Panc1 (cell line): ENCODE data around the gene SULF2. TPM values are rescaled to one million over a fixed set of nuclear protein-coding genes. Genes with fewer than 3 reads are reported as not detected.

Experiments used
- ATAC-seq: fragments of 200-7000 bp; cut with Tn5 transposase; 2 replicates; pipeline ENCODE4 v1.9.1; 2020; ENCODE audit warnings: mild to moderate bottlenecking, moderate library complexity
- BruUV-seq: library from RNA; stranded (reverse); fragments of 400-500 nt; replicated peaks from 2 replicates; lab custom pipeline; 2021; lab: Mats Ljungman, UMichigan
- CTCF ChIA-PET: fragments of 300-600 bp; sonication (Branson Sonifier 250); formaldehyde crosslinking; loops from one replicate; lab custom pipeline; 2022; ENCODE audit warnings: antibody characterized with exemption; lab: Charles Lee
- POLR2A ChIA-PET: fragments of 300-600 bp; sonication (Branson Sonifier 250); formaldehyde crosslinking; loops from one replicate; lab custom pipeline; 2022; ENCODE audit warnings: antibody characterized with exemption; lab: Charles Lee
- DNase-seq: peaks from one replicate; pipeline ENCODE4 v3.0.0-alpha.2; 2010; ENCODE audit warnings: low read depth, low spot score
- H3K27ac ChIP-seq: 2 replicates; pipeline ENCODE4 v1.5.1; 2011; ENCODE audit warnings: mild to moderate bottlenecking, low read length, inconsistent platforms
- H3K27me3 ChIP-seq: fragments of 200-500 bp; sonication (Bioruptor generic); 2 replicates; pipeline ENCODE4 v1.6.0; 2014; ENCODE audit warnings: low read length, inconsistent platforms; ENCODE audit not compliant: control insufficient read depth, insufficient read depth
- H3K36me3 ChIP-seq: fragments of 200-500 bp; sonication (Bioruptor generic); 2 replicates; pipeline ENCODE4 v1.5.1; 2014; ENCODE audit warnings: inconsistent platforms, mild to moderate bottlenecking, low read length, moderate library complexity; ENCODE audit not compliant: control insufficient read depth, insufficient read depth
- H3K4me1 ChIP-seq: 2 replicates; pipeline ENCODE4 v1.5.1; 2011; ENCODE audit warnings: inconsistent platforms, mild to moderate bottlenecking, low read length, moderate library complexity; ENCODE audit not compliant: control insufficient read depth, insufficient read depth
- H3K4me3 ChIP-seq, 2 experiments: 2 replicates each; pipeline ENCODE4 v1.5.1; 2011 to 2012; ENCODE audit warnings: low read depth in 2 of 2, low read length in 2 of 2, mild to moderate bottlenecking in 2 of 2, inconsistent platforms in 1 of 2, moderate library complexity in 1 of 2
- H3K9me3 ChIP-seq: fragments of 200-500 bp; sonication (Bioruptor generic); 2 replicates; pipeline ENCODE4 v1.5.1; 2014; ENCODE audit warnings: low read depth, mild to moderate bottlenecking, inconsistent platforms, low read length, moderate library complexity; ENCODE audit not compliant: control insufficient read depth, insufficient read depth
- POLR2AphosphoS5 ChIP-seq: IDR thresholded peaks from 2 replicates; pipeline ENCODE4 v1.6.1; 2012; ENCODE audit warnings: mild to moderate bottlenecking, low read depth, low read length, moderate library complexity
- SIN3A ChIP-seq: IDR thresholded peaks from 2 replicates; pipeline ENCODE4 v1.6.1; 2012; ENCODE audit warnings: low read depth, mild to moderate bottlenecking, low read length, moderate library complexity, borderline replicate concordance; ENCODE audit not compliant: insufficient read depth
- TCF7L2 ChIP-seq: IDR thresholded peaks from 2 replicates; pipeline ENCODE4 v1.6.1; 2011; ENCODE audit warnings: mild to moderate bottlenecking, low read depth, low read length, inconsistent platforms
- in situ Hi-C: cut with HindIII; loops from 2 replicates; pipeline ENCODE4 v1.10.0; 2016; ENCODE audit warnings: low sequenced_read_pairs, low pct_unique_long_range_greater_than_20kb
- intact Hi-C: fragments of 100-400 bp; cut with micrococcal nuclease; formaldehyde crosslinking; loops from one replicate; pipeline ENCODE4 v1.10.0; 2022; ENCODE audit not compliant: unreplicated experiment
- total RNA-seq: library from RNA; stranded (reverse); gene quantifications from one replicate; pipeline ENCODE4 v1.2.1, GENCODE V29; 2021; ENCODE audit not compliant: unreplicated experiment
- TF ChIP-seq, protein P1 (sequence below), 2 experiments: IDR thresholded peaks; 2 replicates each; pipeline ENCODE4 v1.6.1; 2011 to 2012; ENCODE audit warnings: low read depth in 2 of 2, control low read depth in 1 of 2, low read length in 1 of 2, mild to moderate bottlenecking in 1 of 2, moderate library complexity in 1 of 2; ENCODE audit not compliant: insufficient read depth in 1 of 2
- TF ChIP-seq, protein P2 (sequence below): fragments of 450-650 bp; IDR thresholded peaks from 2 replicates; pipeline ENCODE4 v1.5.1; 2017; ENCODE audit warnings: mild to moderate bottlenecking

SULF2 gene
- total RNA-seq, 1 experiment from 2014 or later = 1.4 TPM

DNA sequence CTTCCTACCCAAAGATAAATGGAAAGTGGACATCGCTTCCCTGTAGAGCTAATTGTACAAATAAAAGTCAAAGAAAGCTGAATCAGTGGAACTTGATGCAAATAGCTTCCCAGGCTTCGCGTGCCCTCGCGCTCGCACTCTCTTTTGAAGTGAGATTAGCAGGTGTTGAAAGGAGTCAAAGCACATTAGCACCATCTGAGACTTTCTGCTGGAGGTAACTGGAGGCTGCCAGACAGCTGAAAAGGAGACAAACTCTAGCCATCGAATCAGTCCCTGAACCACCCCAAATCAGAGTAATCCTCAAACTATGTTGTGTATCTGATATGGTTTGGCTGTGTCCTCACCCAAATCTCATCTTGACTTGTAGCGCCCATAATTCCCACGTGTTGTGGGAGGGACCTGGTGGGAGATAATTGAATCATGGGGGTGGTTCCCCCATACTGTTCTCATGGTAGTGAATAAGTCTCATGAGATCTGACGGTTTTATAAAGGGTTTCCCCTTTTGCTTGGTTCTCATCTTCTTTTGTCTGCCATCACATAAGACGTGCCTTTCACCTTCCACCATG lies 23.7 kb downstream of the SULF2 start:
- CTCF ChIA-PET = no interaction called here

DNA sequence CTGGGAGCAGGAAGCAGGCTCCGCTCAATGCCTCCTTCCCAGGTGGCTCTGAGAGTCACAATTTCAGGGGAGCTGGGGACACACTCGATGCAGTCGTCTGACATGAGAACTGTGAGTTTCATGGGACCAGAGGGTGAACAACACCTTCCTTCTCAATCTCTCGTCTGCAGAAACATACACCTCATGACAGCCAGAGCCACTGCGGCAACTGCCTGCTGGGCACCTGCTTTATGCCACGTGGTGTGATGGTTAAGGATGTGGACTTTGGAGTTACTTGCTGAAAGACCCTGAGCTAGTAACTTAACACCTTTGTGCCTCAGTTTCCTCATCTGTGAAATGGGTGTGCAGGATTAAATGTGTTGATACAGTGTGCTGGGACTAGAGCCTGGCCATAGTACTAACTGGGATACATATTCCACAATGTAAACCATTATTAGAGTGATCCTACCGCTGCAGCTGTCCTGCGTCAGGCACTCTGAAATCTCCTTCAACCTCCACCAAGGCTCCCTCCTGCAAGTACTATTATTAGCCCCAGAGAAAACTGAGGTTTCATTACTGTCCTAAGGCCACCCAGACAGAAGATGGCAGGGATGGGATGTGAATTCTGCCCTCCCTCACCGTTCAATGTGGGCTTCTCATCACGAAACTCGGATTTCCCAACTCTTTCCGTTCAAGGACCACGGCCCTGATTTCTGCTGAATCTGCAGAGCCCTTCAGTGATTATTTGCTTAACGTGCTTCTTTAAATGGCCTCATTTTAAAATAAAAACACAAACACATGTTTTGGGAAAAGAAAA lies 24.4 kb downstream of the SULF2 start:
- no peaks in the 10 kb centered on the region for H3K36me3 ChIP-seq
- TF ChIP-seq, protein P1, sequence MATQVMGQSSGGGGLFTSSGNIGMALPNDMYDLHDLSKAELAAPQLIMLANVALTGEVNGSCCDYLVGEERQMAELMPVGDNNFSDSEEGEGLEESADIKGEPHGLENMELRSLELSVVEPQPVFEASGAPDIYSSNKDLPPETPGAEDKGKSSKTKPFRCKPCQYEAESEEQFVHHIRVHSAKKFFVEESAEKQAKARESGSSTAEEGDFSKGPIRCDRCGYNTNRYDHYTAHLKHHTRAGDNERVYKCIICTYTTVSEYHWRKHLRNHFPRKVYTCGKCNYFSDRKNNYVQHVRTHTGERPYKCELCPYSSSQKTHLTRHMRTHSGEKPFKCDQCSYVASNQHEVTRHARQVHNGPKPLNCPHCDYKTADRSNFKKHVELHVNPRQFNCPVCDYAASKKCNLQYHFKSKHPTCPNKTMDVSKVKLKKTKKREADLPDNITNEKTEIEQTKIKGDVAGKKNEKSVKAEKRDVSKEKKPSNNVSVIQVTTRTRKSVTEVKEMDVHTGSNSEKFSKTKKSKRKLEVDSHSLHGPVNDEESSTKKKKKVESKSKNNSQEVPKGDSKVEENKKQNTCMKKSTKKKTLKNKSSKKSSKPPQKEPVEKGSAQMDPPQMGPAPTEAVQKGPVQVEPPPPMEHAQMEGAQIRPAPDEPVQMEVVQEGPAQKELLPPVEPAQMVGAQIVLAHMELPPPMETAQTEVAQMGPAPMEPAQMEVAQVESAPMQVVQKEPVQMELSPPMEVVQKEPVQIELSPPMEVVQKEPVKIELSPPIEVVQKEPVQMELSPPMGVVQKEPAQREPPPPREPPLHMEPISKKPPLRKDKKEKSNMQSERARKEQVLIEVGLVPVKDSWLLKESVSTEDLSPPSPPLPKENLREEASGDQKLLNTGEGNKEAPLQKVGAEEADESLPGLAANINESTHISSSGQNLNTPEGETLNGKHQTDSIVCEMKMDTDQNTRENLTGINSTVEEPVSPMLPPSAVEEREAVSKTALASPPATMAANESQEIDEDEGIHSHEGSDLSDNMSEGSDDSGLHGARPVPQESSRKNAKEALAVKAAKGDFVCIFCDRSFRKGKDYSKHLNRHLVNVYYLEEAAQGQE (IDR thresholded peaks at IDR 0.05; ENCODE audit: insufficient read depth in 1 of 2, low read depth in 2 of 2, low read length in 1 of 2) = no peak
- TF ChIP-seq SIN3A = no peak
- no peak for TF ChIP-seq TCF7L2
- TF ChIP-seq, protein P2, sequence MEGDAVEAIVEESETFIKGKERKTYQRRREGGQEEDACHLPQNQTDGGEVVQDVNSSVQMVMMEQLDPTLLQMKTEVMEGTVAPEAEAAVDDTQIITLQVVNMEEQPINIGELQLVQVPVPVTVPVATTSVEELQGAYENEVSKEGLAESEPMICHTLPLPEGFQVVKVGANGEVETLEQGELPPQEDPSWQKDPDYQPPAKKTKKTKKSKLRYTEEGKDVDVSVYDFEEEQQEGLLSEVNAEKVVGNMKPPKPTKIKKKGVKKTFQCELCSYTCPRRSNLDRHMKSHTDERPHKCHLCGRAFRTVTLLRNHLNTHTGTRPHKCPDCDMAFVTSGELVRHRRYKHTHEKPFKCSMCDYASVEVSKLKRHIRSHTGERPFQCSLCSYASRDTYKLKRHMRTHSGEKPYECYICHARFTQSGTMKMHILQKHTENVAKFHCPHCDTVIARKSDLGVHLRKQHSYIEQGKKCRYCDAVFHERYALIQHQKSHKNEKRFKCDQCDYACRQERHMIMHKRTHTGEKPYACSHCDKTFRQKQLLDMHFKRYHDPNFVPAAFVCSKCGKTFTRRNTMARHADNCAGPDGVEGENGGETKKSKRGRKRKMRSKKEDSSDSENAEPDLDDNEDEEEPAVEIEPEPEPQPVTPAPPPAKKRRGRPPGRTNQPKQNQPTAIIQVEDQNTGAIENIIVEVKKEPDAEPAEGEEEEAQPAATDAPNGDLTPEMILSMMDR = no peak
- no peak for TF ChIP-seq POLR2AphosphoS5
- ATAC-seq (no peak), DNase-seq (no peak)
- POLR2A ChIA-PET = no interaction called here
- no peaks in the 10 kb centered on the region for H3K9me3 ChIP-seq
- peaks cover 6% of the 10 kb centered on the region for H3K27me3 ChIP-seq
- H3K27ac ChIP-seq = no peak overlapping the region
- intact Hi-C loops = no loop called here
- in situ Hi-C loops = no loop called here
- H3K4me1 ChIP-seq = no peaks in the 10 kb centered on the region; the same call in 1 of the 2 replicates
- BruUV-seq = no TSS peak
- CTCF ChIA-PET = no interaction called here
- H3K4me3 ChIP-seq = no peak overlapping the region

More for the DNA sequence above, 23.7 kb downstream of the SULF2 start:
- DNase-seq (no peak), ATAC-seq (no peak)
- POLR2A ChIA-PET = no interaction called here
- in situ Hi-C loops (no loop called here), intact Hi-C loops (no loop called here)
- Histone ChIP-seq H3K9me3 (no peaks in the 10 kb centered on the region), H3K4me3 (no peak overlapping the region), H3K36me3 (no peaks in the 10 kb centered on the region), H3K4me1 (no peaks in the 10 kb centered on the region; the same call in 1 of the 2 replicates), H3K27me3 (peaks cover 10% of the 10 kb centered on the region), H3K27ac (no peak overlapping the region)
- no peak for TF ChIP-seq SIN3A
- no peak for TF ChIP-seq TCF7L2
- TF ChIP-seq POLR2AphosphoS5 = no peak
- TF ChIP-seq, protein P2 = no peak
- TF ChIP-seq, protein P1 (IDR thresholded peaks at IDR 0.05; ENCODE audit: insufficient read depth in 1 of 2, low read depth in 2 of 2, low read length in 1 of 2) = no peak
- no TSS peak for BruUV-seq
